ENCODE data around the gene CFAP206. TPM values are rescaled to one million over a fixed set of nuclear protein-coding genes. Genes with fewer than 3 reads are reported as not detected.

CFAP206 gene
- total RNA-seq, 2 experiments from 2014 or later: not detected

DNA sequence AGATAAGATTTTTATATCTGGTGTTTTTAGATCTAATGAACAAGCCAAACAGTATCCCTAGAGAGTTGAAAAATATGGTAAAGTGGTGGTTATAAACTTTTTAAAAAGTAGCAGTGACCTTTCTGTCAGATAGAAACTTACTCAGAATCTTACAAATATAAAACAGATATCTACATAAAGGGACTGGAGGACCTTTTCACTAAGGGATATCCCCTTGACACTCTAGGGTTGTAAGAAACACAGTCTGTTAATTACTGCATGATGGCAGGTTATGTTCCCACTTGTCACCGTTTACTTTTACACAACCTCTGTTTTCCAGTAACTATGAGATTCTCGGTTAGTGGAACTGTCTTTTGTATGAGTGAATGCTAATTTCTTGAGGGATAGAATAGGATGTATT lies 11.5 kb downstream of the CFAP206 start:
- TF ChIP-seq, protein P1, sequence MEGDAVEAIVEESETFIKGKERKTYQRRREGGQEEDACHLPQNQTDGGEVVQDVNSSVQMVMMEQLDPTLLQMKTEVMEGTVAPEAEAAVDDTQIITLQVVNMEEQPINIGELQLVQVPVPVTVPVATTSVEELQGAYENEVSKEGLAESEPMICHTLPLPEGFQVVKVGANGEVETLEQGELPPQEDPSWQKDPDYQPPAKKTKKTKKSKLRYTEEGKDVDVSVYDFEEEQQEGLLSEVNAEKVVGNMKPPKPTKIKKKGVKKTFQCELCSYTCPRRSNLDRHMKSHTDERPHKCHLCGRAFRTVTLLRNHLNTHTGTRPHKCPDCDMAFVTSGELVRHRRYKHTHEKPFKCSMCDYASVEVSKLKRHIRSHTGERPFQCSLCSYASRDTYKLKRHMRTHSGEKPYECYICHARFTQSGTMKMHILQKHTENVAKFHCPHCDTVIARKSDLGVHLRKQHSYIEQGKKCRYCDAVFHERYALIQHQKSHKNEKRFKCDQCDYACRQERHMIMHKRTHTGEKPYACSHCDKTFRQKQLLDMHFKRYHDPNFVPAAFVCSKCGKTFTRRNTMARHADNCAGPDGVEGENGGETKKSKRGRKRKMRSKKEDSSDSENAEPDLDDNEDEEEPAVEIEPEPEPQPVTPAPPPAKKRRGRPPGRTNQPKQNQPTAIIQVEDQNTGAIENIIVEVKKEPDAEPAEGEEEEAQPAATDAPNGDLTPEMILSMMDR (IDR thresholded peaks at IDR 0.05): no peak
- ChIA-PET CTCF (interaction anchor here (1.6 kb wide), 1 partner anchor 341 kb away, joined by 4 read pairs; no protein-coding TSS in a partner anchor), POLR2A (interaction anchor here (0.6 kb wide), 1 partner anchor 244 kb away, joined by 3 read pairs; no protein-coding TSS in a partner anchor)
- Mint-ChIP-seq H3K4me3 (no peak overlapping the region), H3K36me3 (ENCODE audit: low read depth) (no peaks in the 10 kb centered on the region), H3K9me3 (no peaks in the 10 kb centered on the region), H3K27me3 (peaks cover 2% of the 10 kb centered on the region), H3K4me1 (ENCODE audit: low read depth) (no peaks in the 10 kb centered on the region), H3K27ac (no peak overlapping the region)
- intact Hi-C loops (cut with micrococcal nuclease): no loop called here
- ATAC-seq (no peak), DNase-seq (no peak)

DNA sequence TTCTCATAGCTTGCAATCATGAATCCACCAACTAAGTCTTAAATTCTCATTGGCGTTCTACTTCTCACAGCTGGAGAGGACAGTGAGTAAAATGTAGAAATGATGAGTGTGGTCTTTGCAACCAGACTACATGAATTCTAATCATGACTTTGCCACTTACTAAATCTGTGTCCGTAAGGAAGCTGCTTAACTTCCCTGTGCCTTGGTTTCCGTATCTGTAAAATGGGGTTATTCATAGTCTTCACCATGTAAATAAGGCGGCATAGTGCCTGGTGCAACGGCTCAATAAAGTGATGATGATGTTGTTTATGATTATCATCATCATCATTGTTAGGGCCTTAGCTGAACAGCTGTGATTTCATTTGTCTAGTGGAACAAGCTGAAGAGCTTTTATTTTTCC lies 12.6 kb downstream of the CFAP206 start:
- no peaks in the 10 kb centered on the region for H3K9me3 Mint-ChIP-seq
- CTCF ChIA-PET: interaction anchor here (0.9 to 1.6 kb wide), 3 partner anchors 27 to 354 kb away, joined by 3 to 4 read pairs (median 4); no protein-coding TSS in a partner anchor
- DNase-seq: no peak
- H3K36me3 Mint-ChIP-seq (ENCODE audit: low read depth): no peaks in the 10 kb centered on the region
- peaks cover 2% of the 10 kb centered on the region for H3K27me3 Mint-ChIP-seq
- intact Hi-C loops (cut with micrococcal nuclease): no loop called here
- no peaks in the 10 kb centered on the region for H3K4me1 Mint-ChIP-seq (ENCODE audit: low read depth)
- H3K27ac Mint-ChIP-seq: no peak overlapping the region
- TF ChIP-seq, protein P1 (IDR thresholded peaks at IDR 0.05): no peak
- H3K4me3 Mint-ChIP-seq: no peak overlapping the region
- POLR2A ChIA-PET: no interaction called here
- ATAC-seq: no peak

DNA sequence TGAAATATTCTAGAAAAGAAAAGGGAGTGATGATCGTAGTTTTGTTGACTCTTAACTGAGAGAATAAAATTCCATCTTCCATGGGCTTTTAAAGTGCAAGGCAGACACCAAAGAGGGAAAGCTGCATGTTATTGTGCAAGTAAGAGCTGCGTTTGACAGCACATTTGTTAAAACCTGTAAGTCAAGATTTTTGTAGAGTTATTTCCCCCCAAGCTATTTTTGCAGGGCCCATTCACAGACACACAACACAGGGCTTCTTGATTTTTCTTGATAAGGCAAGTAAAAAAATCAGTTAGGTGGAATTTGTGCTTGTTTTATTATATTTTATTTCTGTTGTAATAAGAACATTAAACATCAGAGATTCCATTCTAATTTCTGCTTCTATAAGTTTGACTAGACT lies 13.8 kb downstream of the CFAP206 start:
- no peaks in the 10 kb centered on the region for H3K4me1 Mint-ChIP-seq (ENCODE audit: low read depth)
- H3K4me3 Mint-ChIP-seq: no peak overlapping the region
- H3K9me3 Mint-ChIP-seq: no peaks in the 10 kb centered on the region
- no peak overlapping the region for H3K27ac Mint-ChIP-seq
- ChIA-PET POLR2A (no interaction called here), CTCF (interaction anchor here (0.7 kb wide), 1 partner anchor 445 kb away, joined by 3 read pairs; no protein-coding TSS in a partner anchor)
- no peaks in the 10 kb centered on the region for H3K36me3 Mint-ChIP-seq (ENCODE audit: low read depth)
- TF ChIP-seq, protein P1 (IDR thresholded peaks at IDR 0.05): no peak
- peaks cover under 1% of the 10 kb centered on the region for H3K27me3 Mint-ChIP-seq
- ATAC-seq: no peak
- no peak for DNase-seq
- intact Hi-C loops (cut with micrococcal nuclease): no loop called here

DNA sequence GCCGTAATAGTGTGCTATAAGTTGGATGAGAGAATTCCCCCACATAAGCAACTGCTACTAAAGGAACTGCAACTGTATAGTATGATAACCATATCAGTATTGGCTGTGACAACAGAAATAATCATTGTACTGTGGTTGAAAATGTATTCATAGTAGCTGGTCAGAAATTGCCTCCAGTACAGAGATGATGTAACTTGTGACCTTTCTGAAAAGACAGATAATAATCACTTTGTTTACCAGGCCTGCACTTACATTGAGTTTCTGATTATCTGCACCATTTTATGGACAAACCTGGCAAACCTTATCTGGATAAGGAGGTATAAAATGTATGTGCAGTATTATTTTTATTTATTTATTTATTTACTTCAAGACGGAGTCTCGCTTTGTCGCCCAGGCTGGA lies 19.0 kb downstream of the CFAP206 start:
- intact Hi-C loops (cut with micrococcal nuclease): no loop called here
- POLR2A ChIA-PET: no interaction called here
- no peak for ATAC-seq
- Mint-ChIP-seq H3K27me3 (peaks cover 5% of the 10 kb centered on the region), H3K27ac (no peak overlapping the region), H3K4me3 (no peak overlapping the region), H3K9me3 (no peaks in the 10 kb centered on the region), H3K36me3 (ENCODE audit: low read depth) (no peaks in the 10 kb centered on the region), H3K4me1 (ENCODE audit: low read depth) (no peaks in the 10 kb centered on the region)
- TF ChIP-seq, protein P1 (IDR thresholded peaks at IDR 0.05): no peak
- DNase-seq: no peak
- CTCF ChIA-PET: interaction anchor here (1.2 kb wide), 1 partner anchor 22 kb away, joined by 3 read pairs; no protein-coding TSS in a partner anchor

DNA sequence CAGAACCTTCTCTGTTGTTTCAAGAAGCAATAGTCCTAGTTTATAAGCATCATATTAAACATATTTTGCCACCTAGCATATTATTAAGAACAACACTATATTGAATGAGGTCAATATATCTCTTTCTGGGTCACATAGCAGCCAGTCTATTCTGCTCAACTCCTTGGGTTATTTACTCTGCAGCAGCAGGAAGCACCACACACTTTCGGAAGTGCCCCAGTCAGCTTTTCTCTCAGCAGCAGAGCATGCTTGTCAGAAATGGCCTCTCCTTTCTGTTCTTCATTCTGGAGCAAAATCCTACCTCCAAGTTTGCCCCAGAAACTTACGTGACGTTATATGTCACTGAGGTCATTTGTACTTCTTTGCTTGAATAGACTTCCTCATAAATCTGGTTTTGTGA lies 22.7 kb downstream of the CFAP206 start:
- ChIA-PET CTCF (interaction anchor here (1.0 to 1.3 kb wide), 3 partner anchors 13 to 352 kb away, joined by 3 read pairs; no protein-coding TSS in a partner anchor), POLR2A (no interaction called here)
- Mint-ChIP-seq H3K36me3 (ENCODE audit: low read depth) (no peaks in the 10 kb centered on the region), H3K4me1 (ENCODE audit: low read depth) (no peaks in the 10 kb centered on the region), H3K27me3 (peaks cover 7% of the 10 kb centered on the region), H3K4me3 (no peak overlapping the region), H3K9me3 (no peaks in the 10 kb centered on the region), H3K27ac (no peak overlapping the region)
- ATAC-seq (no peak), DNase-seq (no peak)
- TF ChIP-seq, protein P1 (IDR thresholded peaks at IDR 0.05): no peak
- intact Hi-C loops (cut with micrococcal nuclease): no loop called here
